Fibroblast of skin of abdomen (primary cell): ENCODE measurements around the gene TNFRSF8.

Experiments used
- DNase-seq: peaks from one replicate; pipeline ENCODE4 v3.0.0-alpha.2; 2013

The TNFRSF8 gene

GRCh38 chr1:12161662-12162458 lies 98.8 kb downstream of the TNFRSF8 start:
- peak; percentile 79 for DNase-seq

DNA sequence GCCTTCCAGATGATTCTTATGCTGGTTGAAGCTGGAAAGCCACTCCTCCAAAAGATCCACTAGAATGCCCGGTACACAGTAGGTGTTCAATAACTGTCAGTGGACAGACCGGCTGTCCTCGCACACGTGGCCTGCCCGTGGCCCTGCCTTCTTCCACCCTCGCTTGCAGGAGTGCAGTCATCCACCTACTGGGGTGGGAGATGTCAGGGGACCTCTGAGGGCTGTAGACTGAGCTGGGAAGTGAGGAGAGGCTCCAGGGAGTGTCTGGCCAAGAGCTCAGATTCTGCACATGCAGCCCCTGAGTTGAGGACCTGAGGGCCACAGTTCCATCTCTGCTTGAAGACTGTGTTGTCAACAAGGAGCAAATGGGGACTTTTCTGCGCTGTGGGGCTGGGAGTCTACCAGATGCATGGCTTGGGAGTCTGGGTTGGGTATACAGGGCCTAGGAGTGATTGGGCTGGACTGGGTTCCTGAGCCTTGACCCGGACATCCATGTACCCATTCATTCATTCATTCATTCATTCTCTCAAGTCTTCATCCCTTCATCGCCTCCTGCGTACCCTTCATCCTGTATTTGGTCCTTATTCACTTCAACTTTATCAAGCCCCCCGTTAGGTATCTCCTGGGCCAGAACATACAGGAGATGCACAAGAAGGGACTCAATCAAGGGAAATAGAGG lies 99.5 kb downstream of the TNFRSF8 start:
- DNase-seq, result no peak

DNA sequence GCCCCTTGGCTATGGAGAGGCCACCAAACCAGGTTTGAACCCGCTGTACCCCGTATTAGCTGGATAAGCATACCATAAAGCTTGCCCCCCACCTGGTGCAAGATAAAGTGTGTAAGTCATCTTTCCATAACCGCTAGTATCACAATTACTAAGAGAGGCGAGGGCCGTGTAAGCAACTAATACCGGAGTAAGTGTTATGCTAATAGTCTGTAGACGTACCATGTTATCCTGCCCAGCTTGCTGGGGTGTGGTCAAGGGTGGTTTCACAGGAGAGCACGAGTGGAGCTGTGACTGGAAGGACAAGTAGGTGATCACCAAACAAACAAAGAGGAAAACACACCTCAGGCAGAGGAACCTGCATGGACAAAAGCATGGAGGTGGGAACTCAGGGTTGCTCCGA lies 100.1 kb downstream of the TNFRSF8 start:
- no peak for DNase-seq

DNA sequence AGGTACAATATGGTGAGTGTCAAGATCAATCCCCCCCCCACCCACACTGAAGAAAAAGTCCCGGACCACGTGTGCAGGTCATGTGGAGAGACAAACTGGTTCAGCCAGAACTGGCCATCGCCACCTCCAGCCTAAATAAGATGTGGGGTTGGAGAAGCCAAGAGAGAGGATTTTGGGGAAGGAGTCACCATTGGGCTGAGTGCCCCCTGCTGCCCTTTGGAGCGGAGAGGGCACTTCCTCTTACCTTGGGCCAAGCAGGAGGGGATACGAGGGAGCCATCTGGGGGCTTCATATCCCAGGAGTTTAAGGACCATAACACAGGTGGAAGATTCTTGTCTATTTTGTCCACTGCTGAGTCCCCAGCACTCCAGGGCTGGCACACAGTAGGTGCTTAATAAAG lies 101.1 kb downstream of the TNFRSF8 start:
- DNase-seq, result no peak

DNA sequence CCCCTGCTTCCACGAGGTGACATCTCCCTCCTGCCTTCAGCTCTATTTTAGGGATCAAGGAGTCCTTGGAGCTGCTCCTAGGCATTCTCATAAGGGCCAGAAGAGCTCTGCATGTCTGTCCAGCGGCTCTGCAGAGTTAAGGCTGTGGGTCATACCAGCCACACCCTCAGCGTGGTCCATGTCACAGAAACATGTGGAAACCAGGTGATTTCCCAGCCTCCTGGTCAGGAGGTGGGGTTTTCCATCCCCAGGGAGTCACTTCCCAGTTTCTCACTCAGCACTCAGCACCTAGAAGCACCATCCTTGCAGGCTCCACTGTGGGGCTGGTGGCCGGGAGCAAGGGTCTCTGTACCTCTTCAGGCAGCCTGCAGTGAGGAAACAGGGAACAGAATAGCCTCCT lies 102.2 kb downstream of the TNFRSF8 start:
- no peak for DNase-seq

- peak; percentile 24 for DNase-seq
Observed at GRCh38 chr1:12166834-12167492, 103.9 kb downstream of the TNFRSF8 start, which contains the start of gene TNFRSF1B. TNFRSF1B (plus strand) TSS chr1:12166991; CDS start chr1:12167092, 101 bp downstream.

GRCh38 chr1:12167493-12168429 lies 104.7 kb downstream of the TNFRSF8 start:
- no peak for DNase-seq

GRCh38 chr1:12168451-12169160 lies 105.5 kb downstream of the TNFRSF8 start:
- DNase-seq, result no peak

- no peak for DNase-seq
Observed at GRCh38 chr1:12169442-12170135, 106.5 kb downstream of the TNFRSF8 start.

- no peak for DNase-seq
Observed at GRCh38 chr1:12170263-12170671, 107.2 kb downstream of the TNFRSF8 start.

DNA sequence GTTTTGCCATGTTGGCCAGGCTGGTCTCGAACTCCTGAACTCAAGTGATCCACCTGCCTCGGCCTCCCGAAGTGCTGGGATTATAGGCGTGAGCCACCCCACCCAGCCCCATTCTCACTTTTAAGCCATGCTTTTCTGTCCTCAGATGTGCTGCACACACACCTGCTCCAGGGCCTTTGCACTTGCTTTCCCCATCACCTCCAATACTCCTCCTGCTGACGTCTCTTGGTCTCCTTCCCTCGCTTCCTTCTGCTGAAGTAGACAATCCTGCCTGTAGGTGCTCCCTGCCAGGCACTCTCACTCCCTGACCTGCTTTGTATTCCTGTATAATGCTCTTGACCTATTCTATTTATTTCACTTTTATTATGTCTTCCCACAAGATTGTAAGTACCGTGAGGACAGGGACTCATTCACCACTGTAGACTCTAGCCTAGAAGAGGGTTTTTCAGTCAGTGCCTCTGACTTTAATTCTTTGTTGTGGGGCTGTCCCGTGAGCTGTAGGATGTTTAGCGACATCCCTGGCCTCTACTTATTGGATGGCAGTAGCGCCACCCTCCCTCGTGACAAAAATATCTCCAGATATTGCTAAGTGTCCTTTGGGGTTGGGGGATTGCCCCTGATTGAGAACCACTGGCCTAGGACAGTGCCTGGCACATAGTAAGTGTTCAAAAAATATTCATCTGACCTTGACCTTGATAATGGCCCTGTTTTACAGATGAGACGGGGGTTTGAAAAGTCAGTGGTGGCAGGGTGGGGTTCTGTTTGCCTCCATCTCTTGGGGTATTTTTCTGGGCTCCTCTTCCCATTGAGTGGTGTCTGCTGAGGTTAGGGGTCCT lies 108.3 kb downstream of the TNFRSF8 start:
- DNase-seq, result no peak

DNA sequence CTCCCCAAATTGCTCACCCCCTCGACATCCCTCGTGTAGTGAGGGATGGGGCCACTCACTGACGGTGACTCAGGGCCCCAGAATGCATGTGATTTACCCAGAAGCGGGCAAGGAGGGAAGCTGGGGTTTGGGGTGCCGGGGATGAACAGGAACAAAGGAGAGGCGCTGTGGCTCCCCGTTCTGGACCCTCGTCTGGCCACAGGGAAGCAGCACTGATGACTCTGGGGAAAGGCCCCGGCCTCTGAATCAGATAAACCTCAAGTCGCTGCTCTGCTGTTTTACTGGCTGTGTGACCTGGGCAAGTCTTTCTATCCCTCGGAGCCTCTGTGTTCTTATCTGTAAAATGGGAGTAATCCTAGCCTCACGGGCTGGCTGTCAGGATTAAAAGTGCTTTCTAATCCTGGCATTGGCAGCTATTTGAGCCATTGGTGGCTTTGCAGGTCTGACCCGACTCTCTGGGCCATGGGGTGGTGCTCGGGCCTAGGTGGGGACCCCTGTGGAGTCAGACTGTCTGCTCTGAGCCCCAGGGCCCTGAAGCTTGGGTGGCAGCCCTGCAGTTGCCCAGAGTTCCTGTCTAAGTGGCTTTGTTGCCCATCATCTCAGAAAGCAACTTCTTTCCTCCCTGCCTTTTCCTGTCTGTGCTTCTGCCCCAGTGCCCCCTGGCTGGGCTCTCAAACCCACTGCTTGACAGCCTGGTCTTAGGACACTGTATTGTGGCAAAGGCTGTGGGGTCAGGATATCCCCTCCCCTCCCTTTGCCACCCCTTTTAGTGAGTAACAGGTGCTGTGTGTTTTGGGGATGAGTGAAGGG lies 109.1 kb downstream of the TNFRSF8 start:
- no peak for DNase-seq

DNA sequence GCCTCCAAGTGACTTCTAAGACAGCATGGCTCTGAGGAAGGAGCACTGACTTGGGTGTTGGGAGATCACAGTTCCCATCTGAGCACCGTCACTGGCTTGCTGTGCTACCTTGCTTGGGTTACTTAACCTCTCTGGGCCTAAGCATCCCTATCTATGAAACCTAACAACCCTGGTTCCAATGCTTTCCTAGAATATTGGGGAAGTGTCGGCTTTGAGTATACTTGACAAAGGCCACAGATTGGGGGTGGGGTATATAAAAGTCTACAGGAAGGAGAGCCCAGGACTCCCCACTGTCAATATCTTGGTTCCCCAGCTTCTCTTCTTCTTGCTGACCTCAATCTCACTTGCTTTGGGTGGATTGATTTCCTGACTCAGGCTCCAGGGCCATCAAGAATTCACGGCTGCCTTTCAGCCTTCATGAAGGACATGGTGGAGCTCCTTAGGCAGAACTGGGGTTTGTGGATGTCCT lies 110.0 kb downstream of the TNFRSF8 start:
- DNase-seq, result no peak

- no peak for DNase-seq
Observed at GRCh38 chr1:12173631-12174121, 110.6 kb downstream of the TNFRSF8 start.

GRCh38 chr1:12174924-12175810 lies 112.1 kb downstream of the TNFRSF8 start:
- no peak for DNase-seq

GRCh38 chr1:12176298-12177118 lies 113.4 kb downstream of the TNFRSF8 start:
- no peak for DNase-seq
